Measurements from ENCODE around the gene TNNC1. TPM values are rescaled to one million over a fixed set of nuclear protein-coding genes. Genes with fewer than 3 reads are reported as not detected.

TNNC1 gene
- total and polyA plus RNA-seq, 4 donors: 0.21 to 0.75 (median 0.35) TPM

- DNase-seq (ENCODE audit: low spot score): no peak
- Histone ChIP-seq H3K27me3 (ENCODE audit: control insufficient read depth in 4 of 4, insufficient read depth in 4 of 4, low read length in 3 of 4) (no peaks in the 10 kb centered on the region), H3K36me3 (ENCODE audit: control insufficient read depth in 4 of 4, insufficient read depth in 3 of 4, low read depth in 1 of 4, low read length in 3 of 4) (no peaks in the 10 kb centered on the region), H3K4me3 (ENCODE audit: low read depth in 1 of 3, low read length in 3 of 3) (no peak overlapping the region), H3K27ac (ENCODE audit: low read depth in 1 of 2, low read length in 2 of 2) (no peak overlapping the region), H3K9me3 (ENCODE audit: control insufficient read depth in 4 of 4, low read length in 3 of 4) (no peaks in the 10 kb centered on the region), H3K9ac (ENCODE audit: low read depth in 1 of 2, low read length in 2 of 2) (no peak overlapping the region), H3K4me1 (ENCODE audit: control insufficient read depth in 4 of 4, insufficient read depth in 4 of 4, low read length in 3 of 4) (peaks cover 0 to 19% (median 10%) of the 10 kb centered on the region in 4 donors)
- WGBS: 78% methylated on average over 11 of the region's 11 CpGs
- TF ChIP-seq ATF3 (IDR thresholded peaks at IDR 0.05): no peak
- no peak for TF ChIP-seq YY1 (IDR thresholded peaks at IDR 0.05)
- no peak for TF ChIP-seq HNF4A (conservative IDR thresholded peaks at IDR 0.05)
- TF ChIP-seq CTCF (IDR thresholded peaks at IDR 0.05; ENCODE audit: low read depth, low read length, missing input control): no peak
- TF ChIP-seq HNF4G (IDR thresholded peaks at IDR 0.05): no peak
- TF ChIP-seq NR2F2 (IDR thresholded peaks at IDR 0.05): no peak
- TF ChIP-seq GABPA (IDR thresholded peaks at IDR 0.05 in 1 of 2, conservative IDR thresholded peaks at IDR 0.05 in 1 of 2): no peak
Observed at GRCh38 chr3:52450489-52451236, 3.2 kb downstream of the TNNC1 start.

- DNase-seq (ENCODE audit: low spot score): no peak
- TF ChIP-seq HNF4G (IDR thresholded peaks at IDR 0.05) (no peak), GABPA (IDR thresholded peaks at IDR 0.05 in 1 of 2, conservative IDR thresholded peaks at IDR 0.05 in 1 of 2) (no peak), ATF3 (IDR thresholded peaks at IDR 0.05) (no peak), SP1 (IDR thresholded peaks at IDR 0.05) (no peak), REST (IDR thresholded peaks at IDR 0.05) (no peak), NR2F2 (IDR thresholded peaks at IDR 0.05) (no peak), RXRA (IDR thresholded peaks at IDR 0.05) (no peak), CTCF (IDR thresholded peaks at IDR 0.05; ENCODE audit: low read depth, low read length, missing input control) (no peak), YY1 (IDR thresholded peaks at IDR 0.05) (no peak), JUND (IDR thresholded peaks at IDR 0.05) (no peak), MAX (IDR thresholded peaks at IDR 0.05) (no peak), TAF1 (conservative IDR thresholded peaks at IDR 0.05) (no peak), HNF4A (conservative IDR thresholded peaks at IDR 0.05) (no peak), ZBTB33 (IDR thresholded peaks at IDR 0.05) (no peak), FOXA2 (IDR thresholded peaks at IDR 0.05) (no peak), RAD21 (IDR thresholded peaks at IDR 0.05) (no peak), EGR1 (IDR thresholded peaks at IDR 0.05; ENCODE audit: low read depth in 2 of 2) (no peak)
- H3K9me3 ChIP-seq (ENCODE audit: control insufficient read depth in 4 of 4, low read length in 3 of 4): no peaks in the 10 kb centered on the region
- H3K27ac ChIP-seq (ENCODE audit: low read depth in 1 of 2, low read length in 2 of 2): no peak overlapping the region
- no peaks in the 10 kb centered on the region for H3K36me3 ChIP-seq (ENCODE audit: control insufficient read depth in 4 of 4, insufficient read depth in 3 of 4, low read depth in 1 of 4, low read length in 3 of 4)
- H3K4me3 ChIP-seq (ENCODE audit: low read depth in 1 of 3, low read length in 3 of 3): no peak overlapping the region
- peaks cover 2 to 14% (median 7%) of the 10 kb centered on the region in 4 donors for H3K4me1 ChIP-seq (ENCODE audit: control insufficient read depth in 4 of 4, insufficient read depth in 4 of 4, low read length in 3 of 4)
- no peak overlapping the region for H3K9ac ChIP-seq (ENCODE audit: low read depth in 1 of 2, low read length in 2 of 2)
- no peaks in the 10 kb centered on the region for H3K27me3 ChIP-seq (ENCODE audit: control insufficient read depth in 4 of 4, insufficient read depth in 4 of 4, low read length in 3 of 4)
- WGBS: 78% methylated on average over 12 of the region's 12 CpGs
Observed at GRCh38 chr3:52447512-52448355, 6.1 kb downstream of the TNNC1 start.

Measured in liver (tissue), 9 donors.